Measurements from ENCODE around the gene LTA.

Gene LTA

DNA sequence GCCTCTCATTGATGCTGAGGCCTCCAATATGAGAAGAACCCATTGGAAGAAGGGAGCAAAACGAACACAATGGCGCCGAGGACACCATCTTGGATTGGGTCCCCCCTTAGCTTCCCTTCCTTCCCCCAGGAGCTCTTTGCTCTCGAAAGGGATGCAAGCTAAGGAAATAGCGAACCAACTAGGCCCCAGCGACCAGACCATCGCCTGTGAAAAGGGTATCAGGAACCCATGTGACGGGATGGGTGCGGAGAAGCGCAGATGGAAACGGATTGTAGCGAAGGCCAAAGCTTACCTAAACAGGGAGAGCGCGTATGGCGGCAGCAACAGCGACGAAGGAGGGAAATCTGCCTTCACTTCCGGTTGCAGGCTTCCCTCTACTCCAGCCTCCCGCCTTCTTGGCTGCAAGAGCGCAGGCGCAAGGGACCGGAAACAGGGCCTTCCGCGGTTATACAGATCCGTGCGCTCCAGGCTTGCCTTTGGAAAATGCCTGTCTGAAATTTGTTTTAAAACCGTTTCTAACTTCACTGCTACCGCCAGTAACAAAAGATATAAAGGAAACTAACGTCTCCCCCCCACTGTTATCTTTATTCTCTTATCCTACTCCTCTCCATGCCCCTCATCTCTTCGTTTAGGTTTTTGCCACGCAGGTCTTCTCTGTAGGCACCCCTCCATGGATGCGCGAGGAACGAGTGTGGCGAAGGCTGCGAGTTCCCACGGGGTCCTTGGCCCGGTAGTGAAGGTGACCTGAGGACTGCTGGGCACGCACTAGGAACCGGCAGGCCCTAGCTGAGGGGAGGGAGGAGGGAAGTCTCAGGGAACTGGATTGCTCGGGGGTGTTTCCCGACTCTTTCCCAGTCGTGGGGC is 30.2 kb upstream of the LTA start, which contains the start of gene DDX39B:
DDX39B (minus strand) TSS at position 346 of the 864 bp plus-strand sequence. CDS start 1,471 bp downstream, outside the sequence.
- peak; percentile 64 to 98 (median 92) for DNase-seq

DNA sequence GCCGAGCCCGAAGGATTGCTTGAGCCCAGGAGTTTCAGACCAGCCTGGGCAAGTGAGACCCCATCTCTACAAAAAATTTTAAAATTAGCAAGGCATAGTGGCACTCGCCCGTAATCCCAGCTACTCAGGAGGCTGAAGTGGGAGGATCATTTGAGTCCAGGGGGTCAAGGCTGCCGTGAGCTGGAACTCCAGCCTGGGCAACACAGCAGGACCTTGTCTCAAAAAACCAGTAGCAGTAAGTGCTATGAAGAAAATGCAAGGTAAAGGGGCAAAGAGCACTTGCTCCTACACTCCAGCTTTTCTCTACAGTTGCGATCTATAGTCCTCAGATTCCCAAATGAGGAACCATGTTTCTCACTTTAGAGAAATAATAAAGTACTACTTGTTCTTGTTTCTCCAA is 28.4 kb upstream of the LTA start:
- DNase-seq = no peak

DNA sequence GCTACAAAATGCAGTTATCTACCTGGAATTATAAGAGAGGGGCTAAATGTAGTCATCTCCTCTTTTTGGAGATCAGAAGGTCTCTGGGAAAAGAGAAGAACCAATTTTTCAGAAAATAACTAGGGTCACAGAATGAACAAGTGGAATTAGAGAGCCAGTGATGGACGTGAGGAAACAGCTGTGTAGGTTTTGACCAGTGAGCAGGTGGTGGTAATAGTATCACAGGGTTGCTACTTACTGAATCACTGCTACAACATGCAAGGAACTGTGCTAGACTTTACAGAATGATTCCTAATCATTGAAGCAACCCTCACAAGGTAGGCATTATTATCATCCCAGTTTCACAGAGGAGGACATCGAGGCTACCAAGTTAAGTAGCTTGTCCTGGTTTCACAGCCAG is 27.4 kb upstream of the LTA start:
- no peak for DNase-seq

DNA sequence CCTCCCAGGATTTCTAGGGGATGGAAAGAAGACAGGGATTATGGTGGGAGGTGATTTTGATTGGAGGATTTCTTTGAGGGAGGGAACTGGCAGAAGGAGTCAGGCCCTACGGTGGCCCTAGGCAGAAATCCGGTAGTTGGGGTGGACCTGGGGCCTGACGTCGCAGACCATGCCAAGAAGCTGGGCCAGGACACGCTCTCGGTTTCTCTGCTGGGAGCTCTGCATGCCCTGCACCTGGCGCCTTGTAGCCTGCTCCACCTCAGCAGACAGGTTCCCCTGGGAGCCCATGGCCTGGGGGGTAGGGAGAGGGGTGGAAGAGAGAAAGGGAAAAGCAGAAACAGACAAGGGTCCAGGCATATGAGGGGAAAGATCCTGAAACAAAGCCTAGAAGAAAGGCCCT is 26.8 kb upstream of the LTA start:
- DNase-seq = no peak

DNA sequence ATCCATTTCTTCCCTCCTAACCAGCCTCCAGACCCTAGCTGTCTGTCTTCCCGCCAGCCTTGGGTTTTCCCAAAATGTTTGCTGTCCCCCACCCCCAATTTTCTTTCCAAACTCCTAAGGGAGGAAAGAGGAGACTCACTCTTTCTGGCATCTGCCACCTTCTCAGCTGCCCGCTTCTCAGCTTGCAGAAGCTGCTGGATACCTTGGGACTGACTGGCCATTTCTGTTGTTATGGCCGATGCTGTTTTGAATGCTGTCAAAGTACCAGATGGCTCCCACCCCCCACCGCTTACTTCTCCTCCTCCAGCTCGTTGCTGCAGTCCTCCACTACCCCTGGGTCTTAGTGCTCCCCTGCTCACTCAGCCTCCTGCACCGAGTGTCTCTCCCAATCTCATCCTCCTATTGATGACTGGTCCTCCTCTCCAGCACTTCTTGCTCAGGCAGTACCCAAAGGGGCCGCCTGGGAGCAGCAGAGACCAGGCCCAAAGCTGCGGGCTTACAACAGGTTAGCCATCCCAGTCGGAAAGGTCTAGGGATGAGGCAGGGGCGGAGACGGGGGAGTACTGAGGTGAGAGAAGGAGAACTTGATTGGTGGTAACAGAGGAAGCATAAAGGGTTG is 25.6 kb upstream of the LTA start, which contains the start of gene ATP6V1G2:
ATP6V1G2 (minus strand) TSS at position 270 of the 619 bp plus-strand sequence; CDS start at position 221, 49 bp downstream.
- DNase-seq = peak; percentile 47 to 97 (median 87)

DNA sequence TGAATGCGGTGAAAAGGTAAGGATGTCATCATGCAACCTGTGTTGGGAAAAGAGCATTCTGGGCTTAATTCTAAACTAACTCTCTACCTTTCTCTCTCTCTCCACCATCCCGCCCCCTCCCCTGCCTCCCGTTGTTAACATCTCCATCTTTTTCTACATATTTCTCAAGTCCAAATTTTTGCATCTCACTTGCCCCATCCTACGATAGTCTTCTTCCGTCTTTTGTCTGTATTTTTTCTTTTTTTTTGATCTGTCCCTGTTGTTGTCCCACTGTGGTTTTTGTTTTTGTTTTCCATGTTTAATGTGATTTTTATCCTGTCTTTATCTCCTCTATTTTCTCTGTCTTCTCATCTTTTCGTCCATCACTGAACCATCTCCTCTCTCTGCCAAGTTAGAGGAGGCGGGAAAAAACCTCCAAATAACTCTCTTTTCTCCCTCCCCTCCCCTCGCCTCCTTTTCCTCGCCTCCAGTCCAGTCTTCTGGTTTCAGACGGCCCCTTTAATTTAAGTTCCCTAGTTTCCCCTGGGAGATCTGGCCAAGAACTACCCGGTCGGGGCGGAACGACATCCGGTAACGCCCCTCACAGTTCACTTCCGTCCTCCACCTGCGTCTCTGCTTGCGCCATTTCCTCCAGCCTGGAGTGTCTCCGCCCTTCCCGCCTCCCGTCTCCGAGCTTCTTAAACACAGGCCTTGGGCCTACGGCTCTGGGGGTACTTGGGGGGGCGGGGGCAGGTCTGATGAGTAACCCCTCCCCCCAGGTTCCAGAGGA is 24.9 kb upstream of the LTA start, which contains the start of gene NFKBIL1:
NFKBIL1 (plus strand) TSS at position 651 of the 769 bp plus-strand sequence; CDS start at position 738, 87 bp downstream.
- peak; percentile 69 to 99 (median 94) for DNase-seq

DNA sequence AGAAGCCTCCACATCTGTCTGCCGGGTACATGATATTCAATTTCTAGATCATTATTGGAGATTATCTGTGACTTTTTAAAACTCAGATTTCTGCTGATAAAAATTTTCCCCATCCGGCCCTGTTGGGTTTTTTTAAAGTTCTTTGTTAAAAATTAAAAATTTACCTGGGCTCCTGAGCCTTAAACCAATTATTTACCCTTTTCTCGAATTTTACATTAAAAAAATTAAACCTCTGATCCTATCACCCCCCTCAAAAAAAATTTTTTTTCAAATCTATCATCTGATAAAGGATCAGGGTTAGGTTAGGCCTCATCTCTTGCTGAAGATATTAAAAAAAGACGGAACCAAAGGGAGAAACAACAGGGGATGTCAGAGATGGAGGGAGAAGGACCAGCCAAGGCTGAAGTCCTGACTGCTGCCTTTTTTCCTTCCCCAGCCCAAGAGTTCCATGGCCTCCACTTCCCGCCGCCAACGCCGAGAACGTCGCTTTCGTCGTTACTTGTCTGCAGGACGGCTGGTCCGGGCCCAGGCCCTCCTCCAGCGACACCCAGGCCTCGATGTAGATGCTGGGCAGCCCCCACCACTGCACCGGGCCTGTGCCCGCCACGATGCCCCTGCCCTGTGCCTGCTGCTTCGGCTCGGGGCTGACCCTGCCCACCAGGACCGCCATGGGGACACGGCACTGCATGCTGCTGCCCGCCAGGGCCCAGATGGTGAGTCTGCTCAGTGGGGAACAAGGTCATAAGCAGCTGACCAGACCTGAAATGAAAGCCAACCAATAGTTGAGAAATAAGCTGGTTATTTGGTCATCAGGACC is 24.2 kb upstream of the LTA start:
- DNase-seq = peak in 1 of 56 donors; percentile 5

DNA sequence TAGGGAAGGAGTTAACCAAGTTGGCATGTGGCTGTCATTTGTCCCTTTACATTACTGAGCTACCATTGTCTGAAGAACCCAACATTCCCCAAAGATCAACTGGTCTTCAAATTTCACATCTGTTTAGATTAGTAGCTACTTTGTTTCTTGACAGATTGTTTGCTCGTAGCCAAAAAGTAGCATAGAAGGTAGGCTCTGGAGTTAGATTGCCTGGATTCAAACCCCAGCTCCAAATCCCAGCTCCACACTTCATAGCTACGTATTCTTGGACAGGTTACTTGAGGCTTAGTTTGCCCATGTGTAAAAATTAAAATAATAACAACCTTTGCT is 23.6 kb upstream of the LTA start:
- DNase-seq = no peak

DNA sequence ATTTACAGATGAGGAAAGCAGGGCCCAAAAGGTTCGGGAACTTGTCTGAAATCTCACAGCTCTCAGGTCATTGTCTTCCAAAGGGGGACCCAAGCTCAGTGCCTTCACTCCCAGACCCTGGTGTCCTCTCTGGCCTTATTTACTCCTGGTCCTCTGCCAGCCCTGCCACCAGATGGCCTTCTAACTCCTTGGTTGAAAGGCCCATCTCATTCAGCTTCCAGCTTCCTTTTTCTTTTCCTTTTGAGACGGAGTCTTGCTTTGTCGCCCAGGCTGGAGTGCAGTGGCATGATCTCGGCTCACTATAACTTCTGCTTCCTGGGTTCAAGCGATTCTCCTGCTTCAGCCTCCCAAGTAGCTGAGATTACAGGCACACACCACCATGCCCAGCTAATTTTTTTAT is 20.7 kb upstream of the LTA start:
- DNase-seq = peak in 15 of 56 donors; percentile 3 to 47 (median 16)

DNA sequence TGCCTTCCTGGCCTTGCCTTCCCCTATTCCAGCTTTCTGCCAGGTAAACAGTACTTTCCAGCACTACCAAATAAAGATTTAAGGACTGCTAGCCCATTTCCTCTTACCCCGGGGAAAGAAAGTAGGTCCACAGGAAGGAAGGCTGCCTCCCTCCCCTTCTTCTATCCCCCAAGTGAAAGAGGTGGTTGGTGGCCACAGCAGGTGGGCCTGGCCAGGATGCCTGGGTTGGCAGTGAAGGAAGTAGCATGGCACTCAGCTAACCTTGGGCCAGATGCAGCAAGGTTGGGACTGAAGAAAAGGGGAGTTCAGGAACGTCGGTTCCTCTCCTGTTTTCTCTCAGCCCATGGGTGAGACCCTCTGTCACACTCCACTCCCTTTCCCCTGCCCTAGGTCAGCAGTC is 15.8 kb upstream of the LTA start:
- no peak for DNase-seq

DNA sequence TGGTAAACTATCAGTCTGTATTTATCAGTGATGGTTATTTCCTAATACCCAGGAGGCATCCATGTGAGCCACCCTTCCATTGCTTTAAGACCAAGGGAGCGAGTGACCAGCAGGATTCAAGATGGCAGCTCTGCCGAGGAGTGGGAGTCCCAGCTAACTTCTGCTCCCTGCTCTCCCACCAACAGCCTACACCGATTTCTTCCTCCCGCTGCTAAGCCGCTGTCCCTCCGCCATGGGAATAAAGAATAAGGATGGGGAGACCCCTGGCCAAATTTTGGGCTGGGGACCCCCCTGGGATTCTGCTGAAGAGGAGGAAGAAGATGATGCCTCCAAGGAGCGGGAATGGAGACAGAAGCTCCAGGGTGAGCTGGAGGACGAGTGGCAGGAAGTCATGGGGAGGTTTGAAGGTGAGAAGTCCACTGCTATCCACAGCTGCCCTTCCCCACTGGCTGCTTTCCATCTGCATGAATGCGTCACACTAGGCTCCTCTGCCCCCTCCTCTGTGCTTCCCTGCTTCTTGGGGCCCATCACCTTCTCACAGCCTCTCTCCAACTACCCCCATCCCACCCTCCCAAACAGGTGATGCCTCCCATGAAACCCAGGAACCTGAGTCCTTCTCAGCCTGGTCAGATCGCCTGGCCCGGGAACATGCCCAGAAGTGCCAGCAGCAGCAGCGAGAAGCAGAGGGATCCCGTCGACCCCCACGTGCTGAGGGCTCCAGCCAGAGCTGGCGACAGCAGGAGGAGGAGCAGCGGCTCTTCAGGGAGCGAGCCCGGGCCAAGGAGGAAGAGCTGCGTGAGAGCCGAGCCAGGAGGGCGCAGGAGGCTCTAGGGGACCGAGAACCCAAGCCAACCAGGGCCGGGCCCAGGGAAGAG is 14.4 kb upstream of the LTA start:
- DNase-seq = no peak

DNA sequence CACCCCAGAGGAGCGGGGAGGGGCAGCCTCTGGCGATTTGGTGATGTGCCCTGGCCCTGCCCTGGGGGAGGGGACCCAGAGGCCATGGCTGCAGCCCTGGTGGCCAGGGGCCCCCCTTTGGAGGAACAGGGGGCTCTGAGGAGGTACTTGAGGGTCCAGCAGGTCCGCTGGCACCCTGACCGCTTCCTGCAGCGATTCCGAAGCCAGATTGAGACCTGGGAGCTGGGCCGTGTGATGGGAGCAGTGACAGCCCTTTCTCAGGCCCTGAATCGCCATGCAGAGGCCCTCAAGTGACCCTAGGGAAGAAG is 13.8 kb upstream of the LTA start:
- DNase-seq = no peak

DNA sequence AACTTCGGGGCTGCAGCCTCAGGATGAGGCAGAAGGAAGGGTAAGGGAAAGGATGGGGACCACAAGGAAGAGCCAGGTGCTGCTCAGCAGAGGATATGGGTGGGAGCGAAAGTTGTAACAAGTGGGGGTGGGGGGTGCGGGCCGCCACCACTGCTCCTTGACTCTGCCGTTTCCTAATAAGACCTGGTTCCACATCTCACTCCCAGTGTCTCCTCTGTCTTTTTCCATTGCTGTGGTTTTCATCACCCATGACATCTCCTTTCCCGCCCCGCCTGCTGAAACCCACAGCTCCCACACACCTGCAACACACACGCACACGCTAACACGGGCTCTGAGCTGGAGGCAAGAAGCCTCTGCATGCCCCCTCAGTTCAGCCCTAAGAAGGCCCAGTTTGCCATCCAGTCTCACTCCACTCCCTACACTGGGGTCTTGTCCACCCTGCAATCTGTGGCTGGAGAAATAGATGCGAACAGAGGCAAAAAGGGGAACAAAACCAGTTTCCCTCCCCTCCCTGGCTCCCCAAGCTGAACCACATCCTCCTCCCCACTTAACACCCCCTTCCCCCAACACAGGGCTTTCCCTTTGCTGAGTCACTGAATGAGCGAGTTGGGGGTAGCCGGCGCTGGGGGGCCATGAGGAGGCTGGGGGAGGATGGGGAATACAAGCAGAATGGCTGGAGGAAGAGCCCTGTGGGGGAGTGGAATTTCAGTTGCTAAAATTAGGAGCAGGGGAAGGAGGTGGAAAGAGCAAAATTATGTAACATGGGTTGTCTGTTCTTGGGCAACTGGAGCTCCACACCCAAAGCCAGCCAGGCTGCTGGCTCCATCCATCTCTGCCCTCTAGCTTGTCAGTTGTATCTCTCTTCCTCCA is 13.2 kb upstream of the LTA start:
- peak in 33 of 56 donors; percentile 9 to 71 (median 45) for DNase-seq

DNA sequence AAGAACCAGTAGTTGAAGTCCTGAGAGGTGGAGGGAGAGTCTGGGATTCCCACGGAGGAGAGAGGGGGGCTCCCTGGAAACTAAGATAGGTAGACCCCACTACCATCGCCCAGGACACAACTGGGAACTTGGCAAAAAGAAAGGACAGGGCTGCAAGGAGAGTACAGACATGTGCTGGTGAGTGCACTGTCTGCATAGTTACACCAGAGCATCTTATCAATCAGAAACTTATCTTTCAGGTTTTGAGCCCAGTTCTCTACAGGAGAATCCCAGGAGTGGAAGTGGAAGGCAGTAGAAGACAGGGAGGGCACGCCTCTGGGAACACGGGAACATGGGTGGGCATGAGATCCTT is 12.5 kb upstream of the LTA start:
- no peak for DNase-seq

DNA sequence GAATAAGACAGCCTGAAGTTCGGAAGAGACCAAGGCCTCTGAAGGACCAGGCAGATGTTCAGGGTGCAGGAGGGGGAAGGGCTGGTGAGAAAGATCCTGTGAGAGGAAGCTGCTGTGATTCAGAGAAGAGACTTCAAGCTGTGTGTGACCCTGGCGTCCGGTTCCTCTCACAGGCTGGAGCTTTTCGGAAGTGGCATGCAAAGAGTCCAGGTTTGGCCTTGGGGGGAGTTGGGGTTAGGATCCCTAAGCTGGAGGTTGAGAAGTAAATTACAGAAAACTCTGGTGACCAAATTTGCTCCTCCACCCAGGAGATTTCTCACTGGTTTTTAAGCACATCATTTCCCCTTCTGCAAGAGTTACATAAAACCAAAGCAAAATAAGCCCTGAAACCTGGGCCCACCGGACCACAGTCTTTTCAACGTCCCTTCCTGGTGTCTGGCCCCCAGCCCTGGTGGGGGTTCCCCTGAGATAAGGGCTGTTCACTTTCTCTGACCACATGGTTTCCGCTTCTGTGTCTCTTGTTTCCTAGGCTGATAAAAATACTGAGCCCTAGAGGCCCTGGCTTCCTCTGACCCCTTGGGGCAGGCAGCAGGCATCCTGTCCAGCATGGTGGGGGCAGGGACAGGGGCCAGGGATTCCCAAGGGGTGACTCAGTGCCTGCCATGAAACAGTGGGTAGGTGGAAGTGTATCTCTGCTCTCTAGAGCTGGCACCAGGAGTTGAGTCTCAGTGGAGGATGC is 12.0 kb upstream of the LTA start:
- peak in 21 of 56 donors; percentile 3 to 46 (median 18) for DNase-seq

DNA sequence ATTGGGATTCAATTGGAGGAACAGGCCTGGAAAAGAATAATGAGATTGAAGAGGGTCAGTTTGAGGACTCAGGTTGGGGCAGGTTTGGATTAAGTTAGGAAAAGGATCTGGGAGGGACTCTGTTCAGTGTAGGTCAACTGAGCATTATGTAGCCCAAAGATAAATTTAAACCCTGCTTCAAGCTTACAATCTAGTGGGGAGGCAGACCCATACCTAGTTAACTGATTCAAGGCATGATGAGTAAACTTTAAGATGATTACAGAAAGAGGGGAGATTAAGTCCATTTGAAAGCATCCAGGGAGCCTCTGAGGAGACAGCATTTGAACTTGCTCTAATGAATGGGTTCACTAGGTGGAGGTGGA is 11.4 kb upstream of the LTA start:
- no peak for DNase-seq

DNA sequence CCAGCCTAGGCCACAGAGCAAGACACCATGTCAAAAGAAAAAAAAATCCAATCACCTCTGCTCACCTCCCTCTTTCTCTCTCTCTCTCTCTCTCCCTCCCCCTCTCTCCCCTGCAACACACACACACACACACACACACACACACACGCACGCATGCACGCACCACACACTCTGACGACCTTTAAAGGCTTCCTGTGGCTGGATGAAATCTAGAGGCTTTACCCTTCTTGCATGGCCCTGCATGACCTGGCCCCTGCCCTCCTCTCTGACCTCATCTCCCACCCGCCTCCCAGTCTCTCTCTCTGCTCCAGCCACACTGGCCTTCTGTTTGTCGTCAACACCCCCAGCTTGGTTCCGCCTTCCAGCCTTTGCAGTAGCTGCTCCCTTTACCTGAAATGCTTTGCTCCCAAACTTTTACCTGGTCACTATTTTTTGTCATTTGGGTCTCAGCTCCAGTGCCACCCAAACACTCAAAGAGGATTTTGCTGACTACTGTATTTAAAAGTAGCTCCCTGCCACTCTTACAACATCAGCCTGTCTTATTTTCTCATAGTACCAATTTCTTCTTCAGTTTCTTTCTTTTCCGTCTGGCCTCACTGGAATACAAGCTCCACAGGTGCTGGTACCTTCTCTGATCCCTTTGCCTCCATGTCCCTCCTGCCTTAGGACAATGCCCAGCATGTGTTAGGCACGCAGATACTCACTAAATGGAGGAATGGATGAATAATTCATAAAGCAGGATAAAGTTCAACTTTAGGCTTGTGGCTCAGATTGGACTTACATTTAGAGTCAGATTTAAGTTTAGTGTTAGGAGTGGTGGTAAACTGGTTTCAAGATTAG is 4.3 kb upstream of the LTA start:
- no peak for DNase-seq

Data from nucleus accumbens (tissue), 56 donors.